Stimulated activated naive CD8-positive, alpha-beta T cell treated with anti-CD3 and anti-CD28 coated beads, Interleukin-15, amount 100 ng/mL, for 72 hours (primary cell): ENCODE results near the gene NTF3.

Experiments
- ATAC-seq: fragments of 150-1000 bp; cut with Tn5 transposase; 2 replicates; pipeline ENCODE4 v1.10.0; 2021; ENCODE audit warnings: mild to moderate bottlenecking, moderate library complexity
- DNase-seq, 2 donors: peaks; one replicate each; pipeline ENCODE4 v3.0.0; 2021 to 2022
- H3K27ac Mint-ChIP-seq, 2 donors: one replicate each; pipeline ENCODE4 v1.8.0; 2022; ENCODE audit warnings: mild to moderate bottlenecking in 2 of 2, mixed read lengths in 2 of 2, moderate library complexity in 2 of 2
- H3K27me3 Mint-ChIP-seq: one replicate; pipeline ENCODE4 v1.8.0; 2022; ENCODE audit warnings: mixed read lengths
- H3K4me1 Mint-ChIP-seq: one replicate; pipeline ENCODE4 v1.8.0; 2022; ENCODE audit warnings: mild to moderate bottlenecking, mixed read lengths
- H3K4me3 Mint-ChIP-seq, 2 donors: one replicate each; pipeline ENCODE4 v1.8.0; 2022; ENCODE audit warnings: mild to moderate bottlenecking in 2 of 2, mixed read lengths in 2 of 2, moderate library complexity in 1 of 2
- H3K9me3 Mint-ChIP-seq, 2 donors: one replicate each; pipeline ENCODE4 v1.8.0; 2022; ENCODE audit warnings: mixed read lengths in 2 of 2

NTF3 gene

GRCh38 chr12:5465384-5465783, 33.5 kb downstream of the NTF3 start:
- no peak for DNase-seq
- no peak overlapping the region for H3K27ac Mint-ChIP-seq

DNA sequence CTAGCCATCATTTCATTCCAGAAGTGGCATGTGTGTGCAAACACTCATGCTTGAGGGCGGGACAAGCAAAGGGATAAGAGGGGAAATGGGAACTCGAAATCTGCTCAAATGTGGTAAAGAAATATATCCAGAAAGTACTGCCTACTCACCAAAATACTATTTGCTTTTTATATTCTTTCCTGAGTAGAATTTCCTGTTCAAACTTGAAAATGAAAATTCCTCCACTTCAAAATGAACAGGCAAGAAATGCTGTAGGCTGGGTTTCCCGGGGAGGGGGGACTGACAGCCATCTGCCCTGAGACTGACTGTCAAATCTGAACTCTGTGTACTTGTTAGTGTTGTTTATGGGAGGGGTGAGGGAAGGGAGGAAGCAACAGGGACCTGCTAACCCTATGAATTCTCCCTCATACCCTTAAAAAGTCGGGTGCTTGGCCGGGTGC, 34.6 kb downstream of the NTF3 start:
- Mint-ChIP-seq H3K27ac (no peak overlapping the region), H3K4me3 (no peak overlapping the region), H3K9me3 (no peaks in the 10 kb centered on the region), H3K4me1 (no peaks in the 10 kb centered on the region), H3K27me3 (peaks cover 11% of the 10 kb centered on the region)
- DNase-seq (no peak), ATAC-seq (no peak)

More at GRCh38 chr12:5465384-5465783, 33.5 kb downstream of the NTF3 start:
- no peaks in the 10 kb centered on the region for H3K4me1 Mint-ChIP-seq
- no peak for ATAC-seq
- H3K4me3 Mint-ChIP-seq, result no peak overlapping the region
- no peaks in the 10 kb centered on the region for H3K9me3 Mint-ChIP-seq
- H3K27me3 Mint-ChIP-seq, result peaks cover 11% of the 10 kb centered on the region

- no peaks in the 10 kb centered on the region for H3K4me1 Mint-ChIP-seq
- H3K9me3 Mint-ChIP-seq, result no peaks in the 10 kb centered on the region
- no peak overlapping the region for H3K4me3 Mint-ChIP-seq
- no peak overlapping the region for H3K27ac Mint-ChIP-seq
- peaks cover 11% of the 10 kb centered on the region for H3K27me3 Mint-ChIP-seq
- DNase-seq (no peak), ATAC-seq (no peak)
Observed at GRCh38 chr12:5467931-5468330, 36.0 kb downstream of the NTF3 start.

- Mint-ChIP-seq H3K4me1 (no peaks in the 10 kb centered on the region), H3K4me3 (no peak overlapping the region), H3K27ac (peak overlapping the region in 1 of 2 donors; percentile 59), H3K27me3 (peaks cover 11% of the 10 kb centered on the region), H3K9me3 (no peaks in the 10 kb centered on the region)
- ATAC-seq, result no peak
- no peak for DNase-seq
Observed at GRCh38 chr12:5470221-5470620, 38.3 kb downstream of the NTF3 start.

DNA sequence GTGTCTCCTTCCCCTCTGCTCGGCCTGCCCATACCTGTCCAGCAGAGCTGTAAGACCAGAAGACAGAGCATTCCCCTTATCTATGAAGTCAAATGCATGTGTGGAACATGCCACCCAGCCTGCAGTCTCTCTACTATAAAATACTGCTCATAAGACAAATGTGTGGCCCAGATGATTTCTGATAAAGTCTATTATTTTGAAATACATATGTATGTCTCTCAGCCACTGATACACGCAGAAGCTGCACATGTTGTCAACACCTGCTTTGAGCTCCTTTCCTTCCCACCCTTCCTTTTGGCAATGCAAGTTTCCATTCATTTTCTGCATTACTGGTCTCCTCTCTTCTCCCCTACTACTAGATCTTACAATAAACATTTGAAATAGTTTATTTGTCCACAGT, 38.8 kb downstream of the NTF3 start:
- DNase-seq (no peak), ATAC-seq (no peak)
- H3K4me3 Mint-ChIP-seq, result no peak overlapping the region
- no peaks in the 10 kb centered on the region for H3K4me1 Mint-ChIP-seq
- no peaks in the 10 kb centered on the region for H3K9me3 Mint-ChIP-seq
- H3K27me3 Mint-ChIP-seq, result peaks cover 11% of the 10 kb centered on the region
- peak overlapping the region in 1 of 2 donors; percentile 59 for H3K27ac Mint-ChIP-seq

DNA sequence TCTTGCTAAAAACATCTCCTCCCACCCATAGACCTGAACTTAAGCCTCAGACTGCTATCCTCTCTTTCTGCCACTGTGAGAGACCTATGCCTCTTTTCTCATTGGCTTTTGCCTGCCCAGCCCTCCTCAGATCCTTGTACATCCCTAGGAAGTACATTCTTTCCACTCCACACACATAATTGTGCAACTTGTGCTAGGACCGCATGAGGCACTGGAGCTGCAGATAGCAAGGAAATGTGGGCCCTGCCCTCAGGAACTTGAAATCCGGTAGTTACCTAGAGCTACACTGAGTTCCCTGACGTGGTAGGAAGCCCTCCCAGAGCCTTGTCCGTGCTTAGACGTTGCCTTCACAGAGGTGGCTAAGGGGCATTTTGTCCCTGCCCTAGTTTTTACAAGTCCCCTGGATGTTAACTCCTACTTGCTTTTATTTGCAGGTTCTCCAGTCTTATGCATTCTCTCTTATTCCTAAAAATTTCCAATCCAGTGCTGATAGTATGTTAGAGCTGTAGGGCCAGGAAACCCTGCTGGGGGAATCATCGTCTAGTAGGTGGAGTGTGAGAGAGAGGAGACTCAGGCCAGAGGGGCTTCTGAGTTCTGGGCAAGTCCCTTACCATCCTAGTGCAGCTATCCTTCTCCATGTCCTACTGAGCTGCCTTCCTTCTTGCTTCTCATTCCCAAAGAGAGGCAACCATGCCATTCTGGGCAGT, 41.3 kb downstream of the NTF3 start:
- ATAC-seq (no peak), DNase-seq (no peak)
- no peak overlapping the region for H3K4me3 Mint-ChIP-seq
- H3K9me3 Mint-ChIP-seq, result no peaks in the 10 kb centered on the region
- no peaks in the 10 kb centered on the region for H3K4me1 Mint-ChIP-seq
- no peak overlapping the region for H3K27ac Mint-ChIP-seq
- H3K27me3 Mint-ChIP-seq, result peaks cover 9% of the 10 kb centered on the region

GRCh38 chr12:5473783-5474116, 41.8 kb downstream of the NTF3 start:
- H3K4me3 Mint-ChIP-seq, result no peak overlapping the region
- DNase-seq (no peak), ATAC-seq (no peak)
- no peaks in the 10 kb centered on the region for H3K4me1 Mint-ChIP-seq
- peaks cover 7% of the 10 kb centered on the region for H3K27me3 Mint-ChIP-seq
- H3K9me3 Mint-ChIP-seq, result no peaks in the 10 kb centered on the region
- H3K27ac Mint-ChIP-seq, result no peak overlapping the region

DNA sequence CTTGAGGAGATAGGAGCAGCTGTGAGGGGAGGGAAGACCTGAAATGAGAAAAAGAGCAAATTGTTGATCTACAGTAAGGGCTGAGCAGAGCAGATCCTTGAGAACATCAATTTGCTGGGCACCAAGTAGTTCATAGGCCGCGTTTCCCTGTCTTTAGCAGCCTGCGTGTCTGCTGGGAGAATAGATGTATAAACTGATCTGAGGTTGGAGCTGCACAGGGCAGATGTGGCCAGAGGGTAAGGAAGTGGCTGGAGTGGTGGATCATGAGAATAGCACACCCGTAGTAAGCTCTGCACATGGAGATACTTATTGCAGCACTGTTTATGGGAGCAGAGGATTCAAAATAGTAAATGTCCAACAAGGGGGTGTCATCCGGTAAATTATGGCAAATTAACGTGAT, 44.4 kb downstream of the NTF3 start:
- H3K27me3 Mint-ChIP-seq, result peaks cover 7% of the 10 kb centered on the region
- no peak overlapping the region for H3K4me3 Mint-ChIP-seq
- H3K27ac Mint-ChIP-seq, result no peak overlapping the region
- H3K9me3 Mint-ChIP-seq, result no peaks in the 10 kb centered on the region
- H3K4me1 Mint-ChIP-seq, result no peaks in the 10 kb centered on the region
- DNase-seq (no peak), ATAC-seq (no peak)

GRCh38 chr12:5478081-5478706, 46.3 kb downstream of the NTF3 start:
- H3K4me1 Mint-ChIP-seq, result no peaks in the 10 kb centered on the region
- no peak overlapping the region for H3K27ac Mint-ChIP-seq
- H3K4me3 Mint-ChIP-seq, result no peak overlapping the region
- no peak for ATAC-seq
- H3K27me3 Mint-ChIP-seq, result peaks cover 7% of the 10 kb centered on the region
- no peak for DNase-seq
- no peaks in the 10 kb centered on the region for H3K9me3 Mint-ChIP-seq

GRCh38 chr12:5479761-5480160, 47.9 kb downstream of the NTF3 start:
- Mint-ChIP-seq H3K4me3 (no peak overlapping the region), H3K4me1 (no peaks in the 10 kb centered on the region), H3K27ac (no peak overlapping the region), H3K27me3 (peaks cover 7% of the 10 kb centered on the region), H3K9me3 (no peaks in the 10 kb centered on the region)
- ATAC-seq, result no peak
- DNase-seq, result no peak

- DNase-seq (no peak), ATAC-seq (no peak)
- peaks cover 7% of the 10 kb centered on the region for H3K27me3 Mint-ChIP-seq
- H3K4me1 Mint-ChIP-seq, result no peaks in the 10 kb centered on the region
- H3K27ac Mint-ChIP-seq, result peak overlapping the region in 1 of 2 donors; percentile 6
- no peaks in the 10 kb centered on the region for H3K9me3 Mint-ChIP-seq
- no peak overlapping the region for H3K4me3 Mint-ChIP-seq
Observed at GRCh38 chr12:5480218-5480937, 48.5 kb downstream of the NTF3 start.

DNA sequence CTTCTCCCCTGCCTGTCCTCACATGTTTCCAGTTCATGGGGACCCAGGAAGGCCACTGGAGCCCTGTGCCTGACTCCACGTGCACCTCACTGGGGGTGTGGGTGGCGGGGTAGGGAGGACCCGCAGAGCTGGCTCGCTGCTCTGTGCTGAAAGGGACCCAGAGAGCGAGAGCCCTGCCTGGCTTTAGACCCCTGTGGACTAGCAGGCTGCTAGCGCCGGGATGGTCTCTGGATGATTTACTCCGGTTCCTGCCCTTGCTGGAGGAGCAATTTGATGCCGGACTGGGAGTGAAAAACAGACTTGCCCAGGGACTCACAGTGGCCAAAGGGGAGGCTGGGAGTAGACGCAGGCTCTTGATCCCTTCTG, 49.0 kb downstream of the NTF3 start:
- Mint-ChIP-seq H3K4me3 (no peak overlapping the region), H3K9me3 (no peaks in the 10 kb centered on the region), H3K27me3 (peaks cover 7% of the 10 kb centered on the region), H3K27ac (no peak overlapping the region), H3K4me1 (no peaks in the 10 kb centered on the region)
- ATAC-seq (no peak), DNase-seq (no peak)

- DNase-seq, result no peak
- no peaks in the 10 kb centered on the region for H3K9me3 Mint-ChIP-seq
- H3K27me3 Mint-ChIP-seq, result no peaks in the 10 kb centered on the region
- H3K27ac Mint-ChIP-seq, result no peak overlapping the region
- H3K4me3 Mint-ChIP-seq, result no peak overlapping the region
- no peak for ATAC-seq
- H3K4me1 Mint-ChIP-seq, result no peaks in the 10 kb centered on the region
Observed at GRCh38 chr12:5481645-5482044, 49.7 kb downstream of the NTF3 start.

GRCh38 chr12:5484426-5484825, 52.5 kb downstream of the NTF3 start:
- H3K27me3 Mint-ChIP-seq, result no peaks in the 10 kb centered on the region
- no peaks in the 10 kb centered on the region for H3K4me1 Mint-ChIP-seq
- H3K27ac Mint-ChIP-seq, result no peak overlapping the region
- no peak for ATAC-seq
- no peaks in the 10 kb centered on the region for H3K9me3 Mint-ChIP-seq
- H3K4me3 Mint-ChIP-seq, result no peak overlapping the region
- no peak for DNase-seq

GRCh38 chr12:5485454-5485853, 53.5 kb downstream of the NTF3 start:
- no peak overlapping the region for H3K4me3 Mint-ChIP-seq
- no peaks in the 10 kb centered on the region for H3K9me3 Mint-ChIP-seq
- no peaks in the 10 kb centered on the region for H3K27me3 Mint-ChIP-seq
- ATAC-seq, result no peak
- H3K27ac Mint-ChIP-seq, result no peak overlapping the region
- DNase-seq, result no peak
- no peaks in the 10 kb centered on the region for H3K4me1 Mint-ChIP-seq

DNA sequence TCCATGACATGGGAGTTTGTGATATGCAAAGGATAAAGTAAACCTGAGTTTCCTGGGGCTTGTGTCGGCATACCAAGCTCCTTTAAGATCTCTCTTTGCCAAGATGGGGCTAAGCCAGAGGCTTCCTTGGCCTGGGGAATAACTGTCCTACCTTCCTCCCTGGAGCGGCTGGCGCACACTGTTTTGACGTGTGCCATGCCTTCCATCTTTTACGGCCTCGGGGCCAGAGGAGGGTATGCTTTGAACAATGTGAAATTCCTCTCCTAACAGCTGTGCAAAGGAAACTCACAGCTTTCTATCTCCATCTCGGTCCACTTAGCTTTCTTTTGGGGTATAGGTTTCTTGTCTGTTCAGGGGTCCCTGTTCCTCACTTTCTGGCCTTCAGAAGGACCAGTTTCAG, 55.2 kb downstream of the NTF3 start:
- Mint-ChIP-seq H3K27me3 (peaks cover 6% of the 10 kb centered on the region), H3K27ac (no peak overlapping the region), H3K4me1 (no peaks in the 10 kb centered on the region), H3K9me3 (no peaks in the 10 kb centered on the region), H3K4me3 (no peak overlapping the region)
- DNase-seq, result no peak
- ATAC-seq, result no peak
